KMS-11 (cell line): ENCODE results near the gene FPGS.

Source experiments
- H2AFZ ChIP-seq: fragments of 200-600 bp; sonication (generic); 2 replicates; pipeline ENCODE4 v1.6.1; 2016; ENCODE audit warnings: antibody characterized with exemption, mixed run types, low read depth
- H3K27ac ChIP-seq: fragments of 200-600 bp; sonication (generic); 2 replicates; pipeline ENCODE4 v1.6.1; 2016; ENCODE audit warnings: mild to moderate bottlenecking, mixed run types
- H3K27me3 ChIP-seq: fragments of 200-600 bp; sonication (generic); 2 replicates; pipeline ENCODE4 v1.6.1; 2017; ENCODE audit warnings: mild to moderate bottlenecking, low read depth, mixed run types, moderate library complexity; ENCODE audit not compliant: insufficient read depth
- H3K36me3 ChIP-seq: fragments of 200-600 bp; sonication (generic); 2 replicates; pipeline ENCODE4 v1.6.1; 2017; ENCODE audit warnings: mild to moderate bottlenecking, mixed run types; ENCODE audit not compliant: insufficient read depth
- H3K4me1 ChIP-seq: fragments of 200-600 bp; sonication (generic); 2 replicates; pipeline ENCODE4 v1.6.1; 2016; ENCODE audit warnings: mild to moderate bottlenecking, low read depth, mixed run types; ENCODE audit not compliant: poor library complexity, severe bottlenecking
- H3K4me2 ChIP-seq: fragments of 200-600 bp; sonication (generic); 2 replicates; pipeline ENCODE4 v1.7.0; 2016; ENCODE audit warnings: mild to moderate bottlenecking, mixed run types
- H3K4me3 ChIP-seq: fragments of 200-600 bp; sonication (generic); IDR thresholded peaks from 2 replicates; pipeline ENCODE4 v1.6.1; 2017; ENCODE audit warnings: low read depth, low read length, mixed read lengths; ENCODE audit not compliant: insufficient read depth
- H3K79me2 ChIP-seq: fragments of 200-600 bp; sonication (generic); 2 replicates; pipeline ENCODE4 v1.6.1; 2016; ENCODE audit warnings: low read depth, mixed run types; ENCODE audit not compliant: insufficient read depth
- H3K9ac ChIP-seq: fragments of 200-600 bp; sonication (generic); 2 replicates; pipeline ENCODE4 v1.6.1; 2016; ENCODE audit warnings: mild to moderate bottlenecking, mixed run types
- H4K20me1 ChIP-seq: fragments of 200-600 bp; sonication (generic); 2 replicates; pipeline ENCODE4 v1.6.1; 2016; ENCODE audit warnings: mild to moderate bottlenecking, mixed run types; ENCODE audit not compliant: insufficient read depth
- TF ChIP-seq, protein P1 (sequence below): fragments of 200-600 bp; sonication (generic); conservative IDR thresholded peaks from 2 replicates; pipeline ENCODE4 v1.6.1; 2017; ENCODE audit warnings: low read depth, mild to moderate bottlenecking, antibody characterized with exemption, low read length, moderate library complexity, mixed read lengths

FPGS gene

DNA sequence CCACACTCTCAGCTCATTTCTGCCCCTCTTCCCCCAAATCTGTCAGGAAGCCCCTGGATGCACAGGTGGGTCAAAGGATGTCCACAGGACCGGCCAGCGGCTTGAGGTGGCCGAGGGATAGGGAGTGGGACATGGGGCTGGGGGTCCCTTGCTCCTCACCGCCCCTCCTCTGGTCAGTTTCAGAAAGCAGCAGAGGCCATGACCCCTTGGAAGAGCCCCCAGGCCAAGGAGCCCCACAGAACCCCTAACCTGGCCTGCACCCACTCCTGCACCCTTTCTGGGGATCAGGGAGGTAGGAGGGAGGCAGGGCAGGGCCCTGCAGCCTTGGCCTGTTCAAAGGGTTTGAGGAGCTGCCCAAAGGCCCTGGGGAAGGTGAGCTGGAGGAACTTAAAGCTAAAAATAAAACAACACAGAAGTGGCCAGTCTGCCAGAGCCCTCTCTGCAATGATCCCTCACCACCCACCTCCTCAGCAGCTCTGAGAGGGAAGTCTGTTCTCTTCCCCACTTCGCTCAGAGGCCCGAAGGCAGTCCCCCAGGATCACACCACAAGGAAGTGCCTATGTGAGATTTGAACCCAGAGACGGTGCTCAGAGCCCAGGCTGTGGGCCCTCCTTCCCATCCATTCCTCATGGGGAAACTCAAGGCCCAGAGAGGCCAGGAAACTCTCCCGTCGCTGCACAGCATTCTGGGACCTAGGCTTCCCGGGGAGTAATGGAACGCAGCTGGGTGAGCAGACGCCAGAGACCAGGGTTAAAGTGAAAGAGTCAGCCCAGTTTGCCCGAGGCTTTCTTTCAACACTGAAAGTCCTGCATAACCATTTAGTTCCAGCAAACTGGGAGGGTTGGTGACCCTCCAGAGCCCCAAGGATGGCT is 50.9 kb downstream of the FPGS start:
- Histone ChIP-seq H3K9ac (no peak overlapping the region), H2AFZ (no peak overlapping the region), H3K4me2 (no peak overlapping the region)

DNA sequence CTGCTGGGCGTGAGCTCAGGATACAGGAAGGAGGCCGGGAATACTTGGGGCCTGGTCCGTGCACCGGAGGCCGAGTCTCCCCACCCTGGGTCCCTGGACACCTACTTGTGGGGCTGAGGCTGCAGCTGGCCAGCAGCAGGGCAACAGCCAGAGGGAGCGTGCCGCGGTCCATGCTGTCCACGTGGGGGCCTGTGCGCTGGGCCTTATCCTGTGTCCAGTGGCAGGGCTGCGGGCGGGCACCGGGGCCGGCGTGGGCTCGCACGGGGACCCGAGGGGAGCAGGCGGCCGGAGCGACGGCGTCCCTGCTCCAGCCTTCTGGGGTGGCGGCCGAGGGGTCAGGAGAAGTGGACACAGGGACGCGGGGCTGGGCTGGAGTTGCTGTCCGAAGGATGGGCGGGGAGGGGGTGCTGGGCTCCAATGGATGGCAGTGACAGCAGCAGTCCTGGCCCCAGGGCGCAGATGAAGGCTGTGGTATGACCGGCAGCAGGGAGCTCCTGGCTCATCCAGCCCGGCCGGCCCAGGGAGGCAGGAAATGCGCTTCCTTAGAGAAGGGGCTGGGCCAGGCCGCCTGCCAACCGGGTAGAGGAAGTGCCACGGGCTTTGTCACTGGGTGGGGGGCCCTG is 51.6 kb downstream of the FPGS start, which contains the start of gene ENG:
Gene ENG, minus strand, starts transcription at position 475 of the 623 bp plus-strand sequence. Its CDS starts 303 bp downstream, at position 172.
- no peak within 1 kb of the TSS for H2AFZ ChIP-seq
- TF ChIP-seq, protein P1, sequence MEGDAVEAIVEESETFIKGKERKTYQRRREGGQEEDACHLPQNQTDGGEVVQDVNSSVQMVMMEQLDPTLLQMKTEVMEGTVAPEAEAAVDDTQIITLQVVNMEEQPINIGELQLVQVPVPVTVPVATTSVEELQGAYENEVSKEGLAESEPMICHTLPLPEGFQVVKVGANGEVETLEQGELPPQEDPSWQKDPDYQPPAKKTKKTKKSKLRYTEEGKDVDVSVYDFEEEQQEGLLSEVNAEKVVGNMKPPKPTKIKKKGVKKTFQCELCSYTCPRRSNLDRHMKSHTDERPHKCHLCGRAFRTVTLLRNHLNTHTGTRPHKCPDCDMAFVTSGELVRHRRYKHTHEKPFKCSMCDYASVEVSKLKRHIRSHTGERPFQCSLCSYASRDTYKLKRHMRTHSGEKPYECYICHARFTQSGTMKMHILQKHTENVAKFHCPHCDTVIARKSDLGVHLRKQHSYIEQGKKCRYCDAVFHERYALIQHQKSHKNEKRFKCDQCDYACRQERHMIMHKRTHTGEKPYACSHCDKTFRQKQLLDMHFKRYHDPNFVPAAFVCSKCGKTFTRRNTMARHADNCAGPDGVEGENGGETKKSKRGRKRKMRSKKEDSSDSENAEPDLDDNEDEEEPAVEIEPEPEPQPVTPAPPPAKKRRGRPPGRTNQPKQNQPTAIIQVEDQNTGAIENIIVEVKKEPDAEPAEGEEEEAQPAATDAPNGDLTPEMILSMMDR: no peak
- no peaks in the 10 kb centered on the region for H3K27me3 ChIP-seq
- H3K27ac ChIP-seq: no peak within 1 kb of the TSS
- H3K4me2 ChIP-seq: no peak within 1 kb of the TSS
- no peak within 1 kb of the TSS for H3K9ac ChIP-seq
- no peak within 1 kb of the TSS for H3K4me3 ChIP-seq
- H3K36me3 ChIP-seq: no peaks in the 10 kb centered on the region
- no peaks in the 10 kb centered on the region for H3K79me2 ChIP-seq
- no peaks in the 10 kb centered on the region for H4K20me1 ChIP-seq
- H3K4me1 ChIP-seq: no peaks in the 10 kb centered on the region

More for the DNA sequence above, 50.9 kb downstream of the FPGS start:
- no peaks in the 10 kb centered on the region for H3K79me2 ChIP-seq
- H3K27ac ChIP-seq: no peak overlapping the region
- no peaks in the 10 kb centered on the region for H3K27me3 ChIP-seq
- H4K20me1 ChIP-seq: no peaks in the 10 kb centered on the region
- H3K4me1 ChIP-seq: no peaks in the 10 kb centered on the region
- TF ChIP-seq, protein P1: no peak
- no peak overlapping the region for H3K4me3 ChIP-seq
- no peaks in the 10 kb centered on the region for H3K36me3 ChIP-seq

DNA sequence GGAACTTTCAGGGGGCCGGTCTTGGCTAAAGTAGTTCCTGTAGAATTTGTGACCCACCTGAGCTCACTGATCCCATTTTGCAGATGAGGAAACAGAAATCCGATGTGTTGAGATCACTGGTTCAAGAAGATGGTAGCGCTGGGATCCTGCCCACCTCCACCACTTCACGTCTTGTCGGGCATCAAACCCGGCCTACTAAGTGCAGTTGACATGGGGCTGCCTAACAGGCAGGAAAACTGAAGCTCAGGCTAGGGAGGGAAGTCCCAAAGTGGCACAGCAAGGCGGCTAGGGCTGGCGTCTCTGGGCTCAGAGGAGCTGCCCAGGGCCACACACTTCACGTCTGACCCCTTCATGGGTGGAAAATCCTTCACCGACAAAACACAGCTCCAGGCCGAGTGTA is 52.3 kb downstream of the FPGS start:
- Histone ChIP-seq H2AFZ (no peak overlapping the region), H3K9ac (no peak overlapping the region), H3K4me1 (no peaks in the 10 kb centered on the region), H3K27me3 (no peaks in the 10 kb centered on the region), H3K4me3 (no peak overlapping the region), H3K27ac (no peak overlapping the region), H3K4me2 (no peak overlapping the region), H3K36me3 (no peaks in the 10 kb centered on the region), H3K79me2 (no peaks in the 10 kb centered on the region), H4K20me1 (no peaks in the 10 kb centered on the region)
- TF ChIP-seq, protein P1: no peak

DNA sequence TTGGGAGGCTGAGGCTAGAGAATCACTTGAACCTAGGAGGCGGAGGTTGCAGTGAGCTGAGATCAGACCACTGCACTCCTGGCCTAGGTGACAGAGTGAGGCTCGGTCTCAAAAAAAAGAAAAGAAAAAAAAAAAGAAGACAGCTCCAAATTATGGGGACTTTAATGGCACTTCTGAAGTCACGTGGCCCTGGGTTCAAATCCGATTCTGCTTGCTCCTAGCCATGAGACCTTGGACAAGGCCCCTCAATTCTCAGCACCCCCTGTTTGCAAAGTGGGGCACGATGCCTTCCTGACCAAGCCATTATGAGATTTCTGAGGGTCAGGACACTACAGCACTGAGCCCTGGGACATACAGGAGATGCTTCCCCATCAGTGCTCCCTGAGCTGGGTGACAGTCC is 52.8 kb downstream of the FPGS start:
- Histone ChIP-seq H3K27ac (no peak overlapping the region), H3K36me3 (no peaks in the 10 kb centered on the region), H3K9ac (no peak overlapping the region), H2AFZ (no peak overlapping the region), H4K20me1 (no peaks in the 10 kb centered on the region), H3K4me1 (no peaks in the 10 kb centered on the region), H3K4me3 (no peak overlapping the region), H3K27me3 (no peaks in the 10 kb centered on the region), H3K79me2 (no peaks in the 10 kb centered on the region), H3K4me2 (no peak overlapping the region)
- TF ChIP-seq, protein P1: no peak
